Liver (tissue), 9 donors: ENCODE measurements around the gene CYFIP1. TPM values are rescaled to one million over a fixed set of nuclear protein-coding genes. Genes with fewer than 3 reads are reported as not detected.

Experiments used
- DNase-seq: peaks from one replicate; pipeline ENCODE4 v3.0.0-alpha.2; 2017; ENCODE audit warnings: low spot score
- H3K27ac ChIP-seq, 2 donors: one replicate each; pipeline ENCODE4 v1.7.0; 2013; ENCODE audit warnings: inconsistent platforms in 2 of 2, low read length in 2 of 2, control low read depth in 1 of 2, low read depth in 1 of 2, mild to moderate bottlenecking in 1 of 2
- H3K27me3 ChIP-seq, 4 donors: one replicate each; pipeline versions ENCODE4 v1.6.1 to v1.7.0; 2013; ENCODE audit warnings: low read length in 3 of 4, inconsistent platforms in 1 of 4, mild to moderate bottlenecking in 1 of 4, moderate library complexity in 1 of 4; ENCODE audit not compliant: control insufficient read depth in 4 of 4, insufficient read depth in 4 of 4
- H3K36me3 ChIP-seq, 4 donors: one replicate each; pipeline versions ENCODE4 v1.6.1 to v1.7.0; 2013; ENCODE audit warnings: low read length in 3 of 4, mild to moderate bottlenecking in 3 of 4, low read depth in 1 of 4, moderate library complexity in 1 of 4; ENCODE audit not compliant: control insufficient read depth in 4 of 4, insufficient read depth in 3 of 4
- H3K4me1 ChIP-seq, 4 donors: one replicate each; pipeline versions ENCODE4 v1.6.1 to v1.7.0; 2013; ENCODE audit warnings: low read length in 3 of 4, mild to moderate bottlenecking in 3 of 4, moderate library complexity in 1 of 4; ENCODE audit not compliant: control insufficient read depth in 4 of 4, insufficient read depth in 4 of 4
- H3K4me3 ChIP-seq, 3 donors: one replicate each; pipeline versions ENCODE4 v1.6.1 to v1.7.0; 2013; ENCODE audit warnings: low read length in 3 of 3, control low read depth in 1 of 3, low read depth in 1 of 3, mild to moderate bottlenecking in 1 of 3
- H3K9ac ChIP-seq, 2 donors: one replicate each; pipeline ENCODE4 v1.7.0; 2013; ENCODE audit warnings: low read length in 2 of 2, mild to moderate bottlenecking in 2 of 2, moderate library complexity in 2 of 2, control low read depth in 1 of 2, low read depth in 1 of 2
- H3K9me3 ChIP-seq, 4 donors: one replicate each; pipeline versions ENCODE4 v1.6.1 to v1.7.0; 2013; ENCODE audit warnings: low read length in 3 of 4; ENCODE audit not compliant: control insufficient read depth in 4 of 4
- EGR1 ChIP-seq, 2 donors: IDR thresholded peaks; 2 replicates each; pipeline ENCODE4 v1.6.1; 2016 to 2018; ENCODE audit warnings: antibody characterized with exemption in 2 of 2, low read depth in 2 of 2
- FOXA1 ChIP-seq: IDR thresholded peaks from 2 replicates; pipeline ENCODE4 v1.6.1; 2016; ENCODE audit warnings: antibody characterized with exemption
- HNF4A ChIP-seq, 2 donors: conservative IDR thresholded peaks; 2 replicates each; pipeline ENCODE4 v1.6.1; 2016; ENCODE audit warnings: antibody characterized with exemption in 2 of 2, mild to moderate bottlenecking in 2 of 2
- HNF4G ChIP-seq: IDR thresholded peaks from 2 replicates; pipeline ENCODE4 v1.6.1; 2016; ENCODE audit warnings: antibody characterized with exemption
- JUND ChIP-seq, 2 donors: IDR thresholded peaks; 2 replicates each; pipeline ENCODE4 v1.6.1; 2016; ENCODE audit warnings: antibody characterized with exemption in 2 of 2
- NR2F2 ChIP-seq: IDR thresholded peaks from 2 replicates; pipeline ENCODE4 v1.6.1; 2016; ENCODE audit warnings: antibody characterized with exemption
- RAD21 ChIP-seq, 2 donors: IDR thresholded peaks; 2 replicates each; pipeline ENCODE4 v1.6.1; 2016; ENCODE audit warnings: antibody characterized with exemption in 2 of 2, mild to moderate bottlenecking in 2 of 2
- SP1 ChIP-seq: IDR thresholded peaks from 2 replicates; pipeline ENCODE4 v1.6.1; 2018; ENCODE audit warnings: antibody characterized with exemption, mild to moderate bottlenecking
- TAF1 ChIP-seq: conservative IDR thresholded peaks from 2 replicates; pipeline ENCODE4 v1.6.1; 2016; ENCODE audit warnings: antibody characterized with exemption, mild to moderate bottlenecking
- YY1 ChIP-seq: IDR thresholded peaks from 2 replicates; pipeline ENCODE4 v1.6.1; 2016; ENCODE audit warnings: antibody characterized with exemption, mild to moderate bottlenecking
- WGBS: extraction: QIAGEN DNeasy Blood & Tissue Kit; methylation state at CpG from one replicate; pipeline ENCODE4 v1.1.7; 2013; 5-methylcytosine and 5-hydroxymethylcytosine counted together
- polyA plus RNA-seq, 2 donors: library from polyadenylated mRNA; stranded (reverse) in 1 of 2; unstranded in 1 of 2; fragments of 200-250 nt in 1 of 2; fragments of >200 nt in 1 of 2; fragmentation: Nextera tagmentation in 1 of 2; extraction: Ambion mirVana in 1 of 2; gene quantifications; one replicate each; pipeline versions ENCODE4 v1.2.1 to v1.2.3, GENCODE V29; 2013 to 2015
- total RNA-seq, 2 donors: library from RNA; depleted of rRNA; stranded (reverse); fragments of >200 nt; gene quantifications; one replicate each; pipeline ENCODE4 v1.2.3, GENCODE V29; 2014
- TF ChIP-seq, protein P1 (sequence below): IDR thresholded peaks from 2 replicates; pipeline ENCODE4 v1.6.1; 2016; ENCODE audit warnings: antibody characterized with exemption, mild to moderate bottlenecking
- TF ChIP-seq, protein P2 (sequence below): IDR thresholded peaks from 2 replicates; pipeline ENCODE4 v1.6.1; 2016; ENCODE audit warnings: antibody characterized with exemption
- TF ChIP-seq, protein P3 (sequence below): IDR thresholded peaks from 2 replicates; pipeline ENCODE4 v1.6.1; 2016; ENCODE audit warnings: antibody characterized with exemption
- donor health status: healthy.
- donor health status: healthy.
- donor health status: healthy.
- donor health status: healthy.
- donor health status: healthy.

Gene CYFIP1
- total and polyA plus RNA-seq, 4 donors = 13.5 to 48.3 (median 38.3) TPM

DNA sequence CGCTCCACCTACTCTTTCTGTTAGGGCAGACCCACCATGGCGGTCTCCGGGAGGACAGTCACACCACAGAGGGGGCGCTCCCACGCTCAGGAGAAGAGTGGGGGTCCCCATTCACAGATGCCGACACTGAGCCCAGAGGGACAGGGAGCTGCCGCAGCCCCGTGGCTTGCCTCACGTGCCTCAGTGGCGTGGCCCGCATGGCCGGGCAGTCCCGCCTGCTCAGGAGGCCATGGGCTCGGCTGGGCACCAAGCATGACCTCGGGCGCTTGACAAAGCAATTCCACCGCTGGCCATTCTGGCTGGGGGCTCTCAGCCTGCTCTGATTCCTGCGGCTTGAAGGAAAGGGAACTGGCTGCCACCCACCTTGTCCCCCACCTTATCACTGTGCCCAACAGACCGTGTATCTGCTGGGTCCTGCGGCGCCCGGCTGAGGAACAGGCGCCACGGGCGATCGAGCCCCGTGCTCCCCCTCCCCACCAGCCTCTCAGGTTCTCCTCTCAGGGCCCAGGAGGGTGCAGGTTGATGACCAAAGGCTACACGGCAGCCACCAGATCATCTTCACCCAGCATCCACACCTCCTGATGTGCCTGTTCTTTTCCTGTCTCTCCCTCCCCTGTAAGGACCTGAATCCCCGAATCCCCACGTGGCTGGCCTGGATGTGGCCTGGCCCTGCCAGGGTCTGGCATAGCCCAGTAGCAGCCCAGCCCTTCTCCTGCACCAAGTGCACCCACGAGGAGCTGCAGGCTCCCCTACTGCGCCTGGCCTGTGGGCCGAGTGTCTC is 20.7 kb downstream of the CYFIP1 start:
- Histone ChIP-seq H3K4me1 (peaks cover 2 to 25% (median 15%) of the 10 kb centered on the region in 4 donors), H3K9me3 (no peaks in the 10 kb centered on the region), H3K4me3 (no peak overlapping the region), H3K36me3 (no peaks in the 10 kb centered on the region), H3K27me3 (no peaks in the 10 kb centered on the region), H3K9ac (no peak overlapping the region), H3K27ac (no peak overlapping the region)
- TF ChIP-seq JUND (IDR thresholded peaks at IDR 0.05) = no peak
- TF ChIP-seq EGR1 (IDR thresholded peaks at IDR 0.05; ENCODE audit: low read depth in 2 of 2) = no peak
- TF ChIP-seq YY1 = no peak
- no peak for TF ChIP-seq RAD21 (IDR thresholded peaks at IDR 0.05)
- no peak for TF ChIP-seq TAF1
- TF ChIP-seq HNF4A (conservative IDR thresholded peaks at IDR 0.05) = no peak
- no peak for TF ChIP-seq FOXA1
- TF ChIP-seq NR2F2 = no peak
- no peak for TF ChIP-seq HNF4G
- TF ChIP-seq, protein P1, sequence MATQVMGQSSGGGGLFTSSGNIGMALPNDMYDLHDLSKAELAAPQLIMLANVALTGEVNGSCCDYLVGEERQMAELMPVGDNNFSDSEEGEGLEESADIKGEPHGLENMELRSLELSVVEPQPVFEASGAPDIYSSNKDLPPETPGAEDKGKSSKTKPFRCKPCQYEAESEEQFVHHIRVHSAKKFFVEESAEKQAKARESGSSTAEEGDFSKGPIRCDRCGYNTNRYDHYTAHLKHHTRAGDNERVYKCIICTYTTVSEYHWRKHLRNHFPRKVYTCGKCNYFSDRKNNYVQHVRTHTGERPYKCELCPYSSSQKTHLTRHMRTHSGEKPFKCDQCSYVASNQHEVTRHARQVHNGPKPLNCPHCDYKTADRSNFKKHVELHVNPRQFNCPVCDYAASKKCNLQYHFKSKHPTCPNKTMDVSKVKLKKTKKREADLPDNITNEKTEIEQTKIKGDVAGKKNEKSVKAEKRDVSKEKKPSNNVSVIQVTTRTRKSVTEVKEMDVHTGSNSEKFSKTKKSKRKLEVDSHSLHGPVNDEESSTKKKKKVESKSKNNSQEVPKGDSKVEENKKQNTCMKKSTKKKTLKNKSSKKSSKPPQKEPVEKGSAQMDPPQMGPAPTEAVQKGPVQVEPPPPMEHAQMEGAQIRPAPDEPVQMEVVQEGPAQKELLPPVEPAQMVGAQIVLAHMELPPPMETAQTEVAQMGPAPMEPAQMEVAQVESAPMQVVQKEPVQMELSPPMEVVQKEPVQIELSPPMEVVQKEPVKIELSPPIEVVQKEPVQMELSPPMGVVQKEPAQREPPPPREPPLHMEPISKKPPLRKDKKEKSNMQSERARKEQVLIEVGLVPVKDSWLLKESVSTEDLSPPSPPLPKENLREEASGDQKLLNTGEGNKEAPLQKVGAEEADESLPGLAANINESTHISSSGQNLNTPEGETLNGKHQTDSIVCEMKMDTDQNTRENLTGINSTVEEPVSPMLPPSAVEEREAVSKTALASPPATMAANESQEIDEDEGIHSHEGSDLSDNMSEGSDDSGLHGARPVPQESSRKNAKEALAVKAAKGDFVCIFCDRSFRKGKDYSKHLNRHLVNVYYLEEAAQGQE = no peak
- no peak for TF ChIP-seq SP1
- WGBS = 93% methylated on average over 33 of the region's 33 CpGs
- no peak for DNase-seq

DNA sequence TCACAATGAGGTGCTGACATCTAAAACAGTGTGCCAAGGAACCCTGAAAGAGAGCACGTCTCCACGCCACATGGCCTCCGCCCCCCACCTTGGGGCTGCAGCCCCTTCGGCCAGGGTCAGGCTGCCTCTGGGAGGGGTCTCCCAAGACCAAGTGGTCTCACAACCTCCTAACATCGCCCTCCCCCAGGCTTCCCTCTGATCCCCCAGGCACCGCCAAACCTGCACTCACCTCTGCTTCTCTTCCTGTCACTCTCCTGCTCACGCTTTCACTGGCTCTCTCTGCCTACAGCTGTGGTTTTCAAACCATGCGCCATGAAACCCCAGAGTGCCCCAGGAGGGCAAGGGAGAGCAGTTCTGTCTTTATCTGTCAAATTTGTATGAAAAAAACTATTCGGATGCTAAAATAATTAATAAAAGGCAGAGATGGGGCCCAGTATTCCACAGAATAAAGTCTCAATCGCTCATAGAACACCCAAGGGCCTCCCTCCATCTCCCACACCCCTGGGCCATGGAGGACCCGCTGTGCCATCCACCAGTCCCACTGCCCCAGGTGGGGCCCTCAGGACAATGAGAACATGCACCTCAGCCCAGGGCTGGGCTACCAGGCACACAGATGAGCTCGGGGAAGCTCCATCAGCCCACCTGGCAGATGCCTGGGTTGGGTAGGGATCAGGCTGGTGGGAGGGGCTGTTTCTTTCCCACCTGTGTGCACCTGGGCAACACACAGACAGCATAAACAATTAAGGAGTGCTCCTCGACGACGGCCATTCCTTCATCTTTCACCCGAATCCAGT is 21.5 kb downstream of the CYFIP1 start:
- Histone ChIP-seq H3K4me3 (no peak overlapping the region), H3K27ac (no peak overlapping the region), H3K4me1 (peaks cover 0 to 22% (median 13%) of the 10 kb centered on the region in 4 donors), H3K9me3 (no peaks in the 10 kb centered on the region), H3K9ac (no peak overlapping the region), H3K27me3 (no peaks in the 10 kb centered on the region), H3K36me3 (no peaks in the 10 kb centered on the region)
- no peak for DNase-seq
- WGBS = 91% methylated on average over 16 of the region's 16 CpGs
- TF ChIP-seq, protein P2, sequence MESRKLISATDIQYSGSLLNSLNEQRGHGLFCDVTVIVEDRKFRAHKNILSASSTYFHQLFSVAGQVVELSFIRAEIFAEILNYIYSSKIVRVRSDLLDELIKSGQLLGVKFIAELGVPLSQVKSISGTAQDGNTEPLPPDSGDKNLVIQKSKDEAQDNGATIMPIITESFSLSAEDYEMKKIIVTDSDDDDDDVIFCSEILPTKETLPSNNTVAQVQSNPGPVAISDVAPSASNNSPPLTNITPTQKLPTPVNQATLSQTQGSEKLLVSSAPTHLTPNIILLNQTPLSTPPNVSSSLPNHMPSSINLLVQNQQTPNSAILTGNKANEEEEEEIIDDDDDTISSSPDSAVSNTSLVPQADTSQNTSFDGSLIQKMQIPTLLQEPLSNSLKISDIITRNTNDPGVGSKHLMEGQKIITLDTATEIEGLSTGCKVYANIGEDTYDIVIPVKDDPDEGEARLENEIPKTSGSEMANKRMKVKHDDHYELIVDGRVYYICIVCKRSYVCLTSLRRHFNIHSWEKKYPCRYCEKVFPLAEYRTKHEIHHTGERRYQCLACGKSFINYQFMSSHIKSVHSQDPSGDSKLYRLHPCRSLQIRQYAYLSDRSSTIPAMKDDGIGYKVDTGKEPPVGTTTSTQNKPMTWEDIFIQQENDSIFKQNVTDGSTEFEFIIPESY = no peak
- TF ChIP-seq, protein P3, sequence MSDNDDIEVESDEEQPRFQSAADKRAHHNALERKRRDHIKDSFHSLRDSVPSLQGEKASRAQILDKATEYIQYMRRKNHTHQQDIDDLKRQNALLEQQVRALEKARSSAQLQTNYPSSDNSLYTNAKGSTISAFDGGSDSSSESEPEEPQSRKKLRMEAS = no peak
- no peak for TF ChIP-seq EGR1 (IDR thresholded peaks at IDR 0.05; ENCODE audit: low read depth in 2 of 2)
- no peak for TF ChIP-seq HNF4G
